Mucosa of descending colon (tissue), 3 donors: ENCODE results near the gene VPS37C. TPM values are rescaled to one million over a fixed set of nuclear protein-coding genes. Genes with fewer than 3 reads are reported as not detected.

Experiments used
- ATAC-seq: fragments of 200-7000 bp; cut with Tn5 transposase; one replicate; pipeline ENCODE4 v1.9.1; 2020; ENCODE audit warnings: mild to moderate bottlenecking, moderate library complexity
- DNase-seq, 3 donors: peaks; one replicate each; pipeline ENCODE4 v3.0.0-alpha.2; 2020
- H3K36me3 ChIP-seq: fragments of 200-600 bp; one replicate; pipeline ENCODE4 v1.8.0; 2021; ENCODE audit warnings: low read depth, mild to moderate bottlenecking
- H3K4me1 ChIP-seq: fragments of 200-600 bp; one replicate; pipeline ENCODE4 v1.8.0; 2021; ENCODE audit warnings: low read depth, mild to moderate bottlenecking
- H3K4me3 ChIP-seq: fragments of 200-600 bp; one replicate; pipeline ENCODE4 v1.8.0; 2021; ENCODE audit warnings: mild to moderate bottlenecking
- H3K9me3 ChIP-seq: fragments of 200-600 bp; one replicate; pipeline ENCODE4 v1.8.0; 2021; ENCODE audit warnings: mild to moderate bottlenecking
- CTCF ChIP-seq: fragments of 200-600 bp; IDR thresholded peaks from one replicate; pipeline ENCODE4 v1.8.0; 2022; ENCODE audit warnings: antibody characterized with exemption, mild to moderate bottlenecking
- intact Hi-C, 2 donors: fragments of 100-400 bp; cut with DNase I in 1 of 2; cut with micrococcal nuclease in 1 of 2; formaldehyde crosslinking; loops; one replicate each; pipeline versions ENCODE4 v1.11.0 to v1.11.1; 2022; cut with DNase I, micrococcal nuclease
- total RNA-seq, 3 donors: library from RNA; stranded (reverse); fragmentation: NEBNext Ultra II Directional in 2 of 3; extraction: Animal tissue kit (Norgen Biotek cat#: 25700) in 2 of 3; gene quantifications; one replicate each; pipeline versions ENCODE4 v1.2.1 to v1.2.4, GENCODE V29; 2021 to 2023
- donor health status: DM: no; HTN: no; CAD: no; lungs with moderate emphysema.
- donor health status: DM: no; HTN: no; CAD: no.
- donor health status: DM: no; HTN: yes; CAD: no.

The VPS37C gene
- total RNA-seq, 3 donors from 2014 or later: 28.5 to 30.8 (median 28.5) TPM

GRCh38 chr11:61092280-61092766, 68.9 kb downstream of the VPS37C start:
- DNase-seq (no peak), ATAC-seq (peak; percentile 44)
- no peak for TF ChIP-seq CTCF
- Histone ChIP-seq H3K36me3 (no peaks in the 10 kb centered on the region), H3K9me3 (no peaks in the 10 kb centered on the region), H3K4me3 (no peak overlapping the region), H3K4me1 (no peaks in the 10 kb centered on the region)
- intact Hi-C loops: no loop called here

- intact Hi-C loops: no loop called here
- ATAC-seq (peak; percentile 44), DNase-seq (no peak)
- no peak for TF ChIP-seq CTCF
- Histone ChIP-seq H3K4me1 (no peaks in the 10 kb centered on the region), H3K9me3 (no peaks in the 10 kb centered on the region), H3K36me3 (no peaks in the 10 kb centered on the region), H3K4me3 (no peak overlapping the region)
These were observed 69.6 kb downstream of the VPS37C start for GRCh38 chr11:61091373-61092279.

- intact Hi-C loops: no loop called here
- ATAC-seq (peak; percentile 22), DNase-seq (no peak)
- no peaks in the 10 kb centered on the region for H3K36me3 ChIP-seq
- H3K4me3 ChIP-seq: no peak overlapping the region
- no peaks in the 10 kb centered on the region for H3K9me3 ChIP-seq
- no peak for TF ChIP-seq CTCF
- H3K4me1 ChIP-seq: no peaks in the 10 kb centered on the region
These were observed 70.2 kb downstream of the VPS37C start for GRCh38 chr11:61090982-61091372.

- DNase-seq (no peak), ATAC-seq (no peak)
- intact Hi-C loops: no loop called here
- TF ChIP-seq CTCF: no peak
- Histone ChIP-seq H3K36me3 (no peaks in the 10 kb centered on the region), H3K4me3 (no peak overlapping the region), H3K9me3 (no peaks in the 10 kb centered on the region), H3K4me1 (no peaks in the 10 kb centered on the region)
These were observed 70.7 kb downstream of the VPS37C start for GRCh38 chr11:61090521-61090920.

GRCh38 chr11:61089806-61090491, 71.3 kb downstream of the VPS37C start:
- intact Hi-C loops: no loop called here
- H3K36me3 ChIP-seq: no peaks in the 10 kb centered on the region
- TF ChIP-seq CTCF: no peak
- DNase-seq (no peak), ATAC-seq (no peak)
- no peak overlapping the region for H3K4me3 ChIP-seq
- no peaks in the 10 kb centered on the region for H3K4me1 ChIP-seq
- no peaks in the 10 kb centered on the region for H3K9me3 ChIP-seq
